B cell (primary cell): Measurements from ENCODE around the gene NKX2-3.

Source experiments
- EZH2 ChIP-seq: IDR thresholded peaks from 2 replicates; pipeline ENCODE4 v1.6.1; 2012; ENCODE audit warnings: borderline replicate concordance, low read depth, mild to moderate bottlenecking, moderate library complexity, low read length; ENCODE audit not compliant: insufficient read depth, poor library complexity, severe bottlenecking
- TF ChIP-seq, protein P1 (sequence below): fragments of 200-600 bp; IDR thresholded peaks from one replicate; pipeline ENCODE4 v1.8.0; 2022; ENCODE audit warnings: antibody characterized with exemption, mild to moderate bottlenecking

DNA sequence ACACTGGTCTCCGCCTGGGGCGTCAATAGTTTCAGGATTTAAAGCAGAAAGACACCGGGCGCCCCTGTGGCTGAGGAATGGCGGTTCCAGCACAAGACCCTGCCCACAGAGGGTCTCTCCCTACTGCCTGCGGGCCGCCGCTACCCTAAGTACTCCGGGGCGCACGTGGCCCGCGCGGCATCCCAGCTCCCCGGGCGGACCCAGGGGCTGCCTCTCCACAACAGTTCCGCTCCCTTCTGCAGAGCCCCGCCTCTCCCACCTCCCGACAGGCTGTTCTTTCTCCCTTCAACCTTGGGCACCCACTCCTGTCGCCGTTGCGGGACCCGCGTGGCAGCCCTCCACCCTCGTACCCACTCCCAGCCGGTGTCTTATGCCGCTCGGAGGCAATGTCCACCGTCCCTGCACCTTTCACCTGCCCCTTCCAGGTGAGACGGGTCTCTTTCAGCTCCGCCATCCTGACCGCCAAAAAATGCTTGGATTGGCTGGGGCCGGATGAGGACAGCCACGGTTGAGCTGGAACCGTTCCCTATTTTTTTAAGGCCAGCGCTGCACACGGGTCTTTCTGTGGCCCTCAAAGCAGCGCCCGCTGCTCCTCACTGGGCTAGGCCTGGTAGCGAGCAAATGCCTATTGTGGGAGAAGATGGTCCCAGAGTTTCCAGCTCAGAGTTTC lies 1.6 kb upstream of the NKX2-3 start:
- TF ChIP-seq, protein P1, sequence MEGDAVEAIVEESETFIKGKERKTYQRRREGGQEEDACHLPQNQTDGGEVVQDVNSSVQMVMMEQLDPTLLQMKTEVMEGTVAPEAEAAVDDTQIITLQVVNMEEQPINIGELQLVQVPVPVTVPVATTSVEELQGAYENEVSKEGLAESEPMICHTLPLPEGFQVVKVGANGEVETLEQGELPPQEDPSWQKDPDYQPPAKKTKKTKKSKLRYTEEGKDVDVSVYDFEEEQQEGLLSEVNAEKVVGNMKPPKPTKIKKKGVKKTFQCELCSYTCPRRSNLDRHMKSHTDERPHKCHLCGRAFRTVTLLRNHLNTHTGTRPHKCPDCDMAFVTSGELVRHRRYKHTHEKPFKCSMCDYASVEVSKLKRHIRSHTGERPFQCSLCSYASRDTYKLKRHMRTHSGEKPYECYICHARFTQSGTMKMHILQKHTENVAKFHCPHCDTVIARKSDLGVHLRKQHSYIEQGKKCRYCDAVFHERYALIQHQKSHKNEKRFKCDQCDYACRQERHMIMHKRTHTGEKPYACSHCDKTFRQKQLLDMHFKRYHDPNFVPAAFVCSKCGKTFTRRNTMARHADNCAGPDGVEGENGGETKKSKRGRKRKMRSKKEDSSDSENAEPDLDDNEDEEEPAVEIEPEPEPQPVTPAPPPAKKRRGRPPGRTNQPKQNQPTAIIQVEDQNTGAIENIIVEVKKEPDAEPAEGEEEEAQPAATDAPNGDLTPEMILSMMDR, result no peak
- TF ChIP-seq EZH2, result peak; percentile 84
